Parathyroid adenoma (tissue), 2 donors: ENCODE measurements around the gene MAP1LC3B2.

ENCODE experiments used
- H2AFZ ChIP-seq: fragments of 300-600 bp; sonication (generic); one replicate; pipeline ENCODE4 v1.7.0; 2017; ENCODE audit warnings: antibody characterized with exemption, mild to moderate bottlenecking
- H3K27ac ChIP-seq: fragments of 300-600 bp; sonication (generic); one replicate; pipeline ENCODE4 v1.7.0; 2017
- H3K27me3 ChIP-seq: fragments of 300-600 bp; sonication (generic); one replicate; pipeline ENCODE4 v1.7.0; 2017; ENCODE audit warnings: low read length; ENCODE audit not compliant: control insufficient read depth, insufficient read depth
- H3K36me3 ChIP-seq: fragments of 300-600 bp; sonication (generic); one replicate; pipeline ENCODE4 v1.7.0; 2017; ENCODE audit warnings: low read length; ENCODE audit not compliant: control insufficient read depth, insufficient read depth
- H3K4me1 ChIP-seq: fragments of 300-600 bp; sonication (generic); one replicate; pipeline ENCODE4 v1.7.0; 2017; ENCODE audit warnings: control low read depth
- H3K4me2 ChIP-seq: fragments of 300-600 bp; sonication (generic); one replicate; pipeline ENCODE4 v1.7.0; 2017; ENCODE audit warnings: low read length
- H3K4me3 ChIP-seq: fragments of 300-600 bp; sonication (generic); one replicate; pipeline ENCODE4 v1.7.0; 2017; ENCODE audit warnings: low read depth, low read length
- H3K79me2 ChIP-seq: fragments of 300-600 bp; sonication (generic); one replicate; pipeline ENCODE4 v1.7.0; 2017; ENCODE audit warnings: control low read depth
- H3K9ac ChIP-seq: fragments of 300-600 bp; sonication (generic); one replicate; pipeline ENCODE4 v1.7.0; 2017; ENCODE audit warnings: mild to moderate bottlenecking
- H3K9me3 ChIP-seq: fragments of 300-600 bp; sonication (generic); one replicate; pipeline ENCODE4 v1.7.0; 2017; ENCODE audit warnings: low read length; ENCODE audit not compliant: control insufficient read depth
- TF ChIP-seq, protein P1 (sequence below): fragments of 300-600 bp; sonication (generic); IDR thresholded peaks from one replicate; pipeline ENCODE4 v1.7.0; 2017; ENCODE audit warnings: antibody characterized with exemption, mild to moderate bottlenecking
- donor health status: primary hyperparathyroidism.

MAP1LC3B2 gene

DNA sequence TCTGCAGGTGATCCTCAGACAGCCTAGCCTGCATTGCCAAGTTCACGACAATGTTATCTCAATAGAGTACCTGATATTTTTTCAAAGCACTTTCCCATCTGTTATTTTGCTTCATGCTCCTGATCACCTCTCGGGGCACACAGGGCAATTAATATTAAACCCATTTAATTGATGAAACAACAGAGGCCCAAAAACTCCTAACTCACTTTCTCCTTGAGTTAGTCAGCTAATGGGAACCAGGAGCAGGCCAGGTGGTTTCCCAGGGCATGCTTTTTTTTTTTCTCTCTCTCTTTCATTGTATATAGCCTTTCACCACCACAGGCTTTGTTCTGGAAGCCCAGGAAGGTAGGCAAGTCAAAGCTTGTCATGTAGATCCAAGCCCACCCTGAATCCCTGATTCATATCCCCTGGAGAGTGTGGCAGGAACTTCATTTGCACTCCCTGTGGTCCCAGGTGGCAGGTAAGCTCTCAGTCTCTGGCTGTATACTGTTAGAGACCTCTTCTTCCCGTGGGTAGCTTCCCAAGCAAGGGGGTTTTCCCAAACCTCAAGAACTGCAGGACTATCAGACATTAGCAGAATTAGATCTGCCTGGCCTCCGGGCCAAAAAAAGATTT lies 41.6 kb upstream of the MAP1LC3B2 start:
- Histone ChIP-seq H3K9me3 (no peaks in the 10 kb centered on the region), H3K27ac (no peak overlapping the region), H3K36me3 (no peaks in the 10 kb centered on the region), H3K4me1 (no peaks in the 10 kb centered on the region), H3K27me3 (no peaks in the 10 kb centered on the region), H3K9ac (no peak overlapping the region), H3K4me3 (no peak overlapping the region), H3K79me2 (no peaks in the 10 kb centered on the region), H2AFZ (no peak overlapping the region), H3K4me2 (no peak overlapping the region)
- TF ChIP-seq, protein P1, sequence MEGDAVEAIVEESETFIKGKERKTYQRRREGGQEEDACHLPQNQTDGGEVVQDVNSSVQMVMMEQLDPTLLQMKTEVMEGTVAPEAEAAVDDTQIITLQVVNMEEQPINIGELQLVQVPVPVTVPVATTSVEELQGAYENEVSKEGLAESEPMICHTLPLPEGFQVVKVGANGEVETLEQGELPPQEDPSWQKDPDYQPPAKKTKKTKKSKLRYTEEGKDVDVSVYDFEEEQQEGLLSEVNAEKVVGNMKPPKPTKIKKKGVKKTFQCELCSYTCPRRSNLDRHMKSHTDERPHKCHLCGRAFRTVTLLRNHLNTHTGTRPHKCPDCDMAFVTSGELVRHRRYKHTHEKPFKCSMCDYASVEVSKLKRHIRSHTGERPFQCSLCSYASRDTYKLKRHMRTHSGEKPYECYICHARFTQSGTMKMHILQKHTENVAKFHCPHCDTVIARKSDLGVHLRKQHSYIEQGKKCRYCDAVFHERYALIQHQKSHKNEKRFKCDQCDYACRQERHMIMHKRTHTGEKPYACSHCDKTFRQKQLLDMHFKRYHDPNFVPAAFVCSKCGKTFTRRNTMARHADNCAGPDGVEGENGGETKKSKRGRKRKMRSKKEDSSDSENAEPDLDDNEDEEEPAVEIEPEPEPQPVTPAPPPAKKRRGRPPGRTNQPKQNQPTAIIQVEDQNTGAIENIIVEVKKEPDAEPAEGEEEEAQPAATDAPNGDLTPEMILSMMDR: no peak

DNA sequence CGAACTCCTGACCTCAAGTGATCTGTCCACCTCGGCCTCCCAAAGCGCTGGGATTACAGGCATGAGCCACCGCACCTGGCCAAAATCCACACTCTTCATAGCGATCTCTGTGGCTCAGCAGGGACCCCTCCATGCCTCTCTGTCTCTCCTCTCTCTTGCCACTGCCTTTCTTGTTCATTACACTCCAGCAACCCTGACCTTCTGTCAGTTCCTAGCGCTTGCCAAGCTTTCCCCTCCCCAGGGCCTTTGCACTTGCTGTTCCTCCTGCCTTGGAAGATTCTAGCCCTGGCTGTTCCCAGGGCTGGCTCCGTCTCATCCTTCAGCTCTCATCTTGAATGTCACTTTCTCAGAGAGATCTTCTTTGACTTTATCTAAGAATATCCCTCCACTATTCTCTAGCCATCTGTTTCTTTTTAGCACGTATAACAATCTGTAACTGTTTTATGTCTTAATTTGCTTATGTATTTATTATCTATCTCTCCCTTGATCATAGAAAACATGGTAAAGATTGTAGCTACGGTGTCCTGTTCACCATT lies 38.9 kb upstream of the MAP1LC3B2 start:
- TF ChIP-seq, protein P1: no peak
- Histone ChIP-seq H3K9ac (no peak overlapping the region), H3K4me2 (no peak overlapping the region), H3K27ac (no peak overlapping the region), H3K79me2 (no peaks in the 10 kb centered on the region), H3K4me3 (no peak overlapping the region), H3K4me1 (no peaks in the 10 kb centered on the region), H3K27me3 (no peaks in the 10 kb centered on the region), H3K9me3 (no peaks in the 10 kb centered on the region), H2AFZ (no peak overlapping the region), H3K36me3 (no peaks in the 10 kb centered on the region)

DNA sequence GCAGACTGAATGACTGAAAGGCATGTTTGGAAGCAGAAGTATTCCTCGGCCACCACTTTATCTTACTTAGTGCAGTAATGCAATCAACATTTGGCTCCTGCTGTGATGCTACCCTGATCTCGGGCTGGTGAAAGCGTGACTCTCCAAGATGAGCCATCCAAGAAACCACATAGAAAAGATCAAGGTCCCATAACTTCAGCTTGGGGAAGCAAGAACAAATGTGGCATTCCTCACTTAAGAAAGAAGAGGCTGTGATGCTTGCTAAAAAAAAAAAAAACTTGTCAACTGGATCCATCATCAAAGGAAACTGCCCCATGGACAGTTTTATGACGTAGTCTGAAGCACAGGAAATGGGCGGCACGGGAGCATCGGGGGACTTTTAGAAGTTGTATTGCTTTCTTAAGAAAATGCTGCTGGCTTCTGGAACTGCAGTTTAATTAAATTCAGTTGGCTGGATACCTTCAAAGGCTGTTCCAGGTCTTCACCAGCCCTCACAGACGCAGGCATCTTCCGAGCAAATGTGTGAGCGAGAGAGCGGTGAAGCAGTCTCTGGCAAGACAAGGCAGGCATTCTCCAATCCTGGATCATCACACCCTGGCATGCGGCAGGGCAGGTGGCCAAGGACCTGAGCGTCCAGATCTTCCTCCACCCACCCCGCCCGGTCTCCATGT lies 38.2 kb upstream of the MAP1LC3B2 start:
- no peak overlapping the region for H2AFZ ChIP-seq
- no peaks in the 10 kb centered on the region for H3K4me1 ChIP-seq
- TF ChIP-seq, protein P1: no peak
- H3K36me3 ChIP-seq: no peaks in the 10 kb centered on the region
- H3K9me3 ChIP-seq: no peaks in the 10 kb centered on the region
- no peaks in the 10 kb centered on the region for H3K79me2 ChIP-seq
- H3K27ac ChIP-seq: no peak overlapping the region
- H3K4me2 ChIP-seq: no peak overlapping the region
- H3K9ac ChIP-seq: no peak overlapping the region
- no peaks in the 10 kb centered on the region for H3K27me3 ChIP-seq
- no peak overlapping the region for H3K4me3 ChIP-seq

DNA sequence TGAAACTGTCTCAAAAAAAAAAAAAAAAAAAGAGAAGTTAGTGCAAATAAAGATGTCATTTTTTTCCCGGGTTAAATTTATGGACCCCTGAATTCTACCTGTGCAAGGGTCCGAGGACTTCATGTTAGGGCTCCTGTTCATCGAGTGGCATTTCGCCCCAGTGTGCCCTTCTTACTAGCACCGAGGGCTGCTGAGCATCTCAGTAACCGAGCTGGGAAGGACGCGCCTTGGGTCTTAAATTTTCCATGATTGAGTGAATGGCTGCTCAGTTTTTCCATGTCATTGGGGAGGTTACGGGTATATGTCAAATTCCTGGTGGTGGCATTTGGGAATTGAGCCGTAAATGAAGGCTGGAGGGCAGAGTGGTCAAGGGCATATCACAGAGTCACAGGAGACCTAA lies 34.9 kb upstream of the MAP1LC3B2 start:
- H3K36me3 ChIP-seq: no peaks in the 10 kb centered on the region
- no peaks in the 10 kb centered on the region for H3K27me3 ChIP-seq
- H3K4me2 ChIP-seq: no peak overlapping the region
- TF ChIP-seq, protein P1: no peak
- no peaks in the 10 kb centered on the region for H3K4me1 ChIP-seq
- H3K9ac ChIP-seq: no peak overlapping the region
- H3K4me3 ChIP-seq: no peak overlapping the region
- H3K79me2 ChIP-seq: no peaks in the 10 kb centered on the region
- H2AFZ ChIP-seq: no peak overlapping the region
- H3K9me3 ChIP-seq: no peaks in the 10 kb centered on the region
- no peak overlapping the region for H3K27ac ChIP-seq

DNA sequence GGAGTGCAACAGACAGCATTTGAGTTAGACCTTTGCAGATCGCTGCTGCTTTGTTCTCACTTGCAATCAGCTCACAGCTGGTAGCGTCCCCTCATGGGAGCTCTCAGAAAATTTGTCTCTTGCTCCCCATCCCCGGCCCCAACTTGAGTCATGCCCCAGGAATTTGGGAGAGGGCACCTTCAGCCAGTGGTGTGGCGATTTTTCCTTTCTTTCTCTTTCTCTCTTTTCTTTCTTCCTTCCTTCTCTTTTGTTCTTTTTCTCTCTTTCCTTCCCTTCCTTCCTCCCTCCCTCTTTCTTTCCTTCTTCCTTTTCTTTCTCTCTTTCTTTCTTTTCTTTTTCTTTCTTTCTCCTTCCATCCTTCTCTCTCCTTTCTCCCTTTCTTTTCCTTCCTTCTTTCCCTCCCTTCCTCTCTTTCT lies 34.2 kb upstream of the MAP1LC3B2 start:
- H3K36me3 ChIP-seq: no peaks in the 10 kb centered on the region
- no peak overlapping the region for H2AFZ ChIP-seq
- no peak overlapping the region for H3K9ac ChIP-seq
- no peak overlapping the region for H3K4me3 ChIP-seq
- no peaks in the 10 kb centered on the region for H3K9me3 ChIP-seq
- H3K4me2 ChIP-seq: no peak overlapping the region
- H3K27me3 ChIP-seq: no peaks in the 10 kb centered on the region
- no peak overlapping the region for H3K27ac ChIP-seq
- no peaks in the 10 kb centered on the region for H3K4me1 ChIP-seq
- H3K79me2 ChIP-seq: no peaks in the 10 kb centered on the region
- TF ChIP-seq, protein P1: no peak
